ENCODE results near the gene TLR10. TPM values are rescaled to one million over a fixed set of nuclear protein-coding genes. Genes with fewer than 3 reads are reported as not detected.

The TLR10 gene
- total RNA-seq, 4 donors from 2014 or later = not detected

DNA sequence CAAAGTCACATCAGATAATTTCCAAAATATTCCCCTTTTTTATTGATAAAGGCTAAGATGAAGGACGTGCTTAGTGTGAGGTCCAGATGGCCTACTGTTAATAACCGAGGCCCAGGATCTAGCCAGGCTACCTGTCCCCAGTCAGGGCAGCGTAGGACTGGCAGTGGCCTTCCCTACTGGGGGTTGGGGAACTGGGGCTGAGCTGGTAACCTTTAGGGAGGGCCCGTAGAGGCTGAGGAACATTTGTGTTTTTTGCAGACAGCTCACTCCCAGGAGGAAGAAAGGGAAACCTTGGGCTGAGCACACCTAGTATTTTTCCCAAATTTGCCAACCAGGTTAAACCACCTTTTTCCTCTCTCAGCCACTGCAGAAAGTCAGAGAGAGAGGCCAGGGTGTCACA, 59.7 kb downstream of the TLR10 start:
- Histone ChIP-seq H3K36me3 (no peaks in the 10 kb centered on the region), H3K27me3 (no peaks in the 10 kb centered on the region), H3K4me1 (no peaks in the 10 kb centered on the region), H3K9me3 (no peaks in the 10 kb centered on the region), H3K27ac (no peak overlapping the region), H3K4me3 (no peak overlapping the region)
- TF ChIP-seq, protein P1, sequence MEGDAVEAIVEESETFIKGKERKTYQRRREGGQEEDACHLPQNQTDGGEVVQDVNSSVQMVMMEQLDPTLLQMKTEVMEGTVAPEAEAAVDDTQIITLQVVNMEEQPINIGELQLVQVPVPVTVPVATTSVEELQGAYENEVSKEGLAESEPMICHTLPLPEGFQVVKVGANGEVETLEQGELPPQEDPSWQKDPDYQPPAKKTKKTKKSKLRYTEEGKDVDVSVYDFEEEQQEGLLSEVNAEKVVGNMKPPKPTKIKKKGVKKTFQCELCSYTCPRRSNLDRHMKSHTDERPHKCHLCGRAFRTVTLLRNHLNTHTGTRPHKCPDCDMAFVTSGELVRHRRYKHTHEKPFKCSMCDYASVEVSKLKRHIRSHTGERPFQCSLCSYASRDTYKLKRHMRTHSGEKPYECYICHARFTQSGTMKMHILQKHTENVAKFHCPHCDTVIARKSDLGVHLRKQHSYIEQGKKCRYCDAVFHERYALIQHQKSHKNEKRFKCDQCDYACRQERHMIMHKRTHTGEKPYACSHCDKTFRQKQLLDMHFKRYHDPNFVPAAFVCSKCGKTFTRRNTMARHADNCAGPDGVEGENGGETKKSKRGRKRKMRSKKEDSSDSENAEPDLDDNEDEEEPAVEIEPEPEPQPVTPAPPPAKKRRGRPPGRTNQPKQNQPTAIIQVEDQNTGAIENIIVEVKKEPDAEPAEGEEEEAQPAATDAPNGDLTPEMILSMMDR (IDR thresholded peaks at IDR 0.05 in 4 of 5, conservative IDR thresholded peaks at IDR 0.05 in 1 of 5) = no peak
- no peak for TF ChIP-seq POLR2A (IDR thresholded peaks at IDR 0.05)
- in situ Hi-C loops (cut with MboI; ENCODE audit: low sequenced_read_pairs in 4 of 4) (no loop called here), intact Hi-C loops (cut with DNase I; ENCODE audit: low total_unique reads) (no loop called here)
- ATAC-seq (no peak), DNase-seq (no peak)

Other genes starting within 250 kb of the TLR10 start
- gene KLF3, start 118.8 kb downstream of the TLR10 start, total RNA-seq = 10 to 100 TPM; 12.7 to 26.5 (median 19.4) TPM
- gene TLR1, start 21.8 kb upstream of the TLR10 start, total RNA-seq = 1 to 10 TPM in 3 of 4 donors, not detected in 1; 1.3 to 2.4 (median 1.5) TPM
- gene TLR6, start 73.8 kb upstream of the TLR10 start, total RNA-seq = under 1 TPM; 0.29 to 0.75 (median 0.48) TPM
- 10 to 100 TPM; 23.2 to 47.5 (median 27.4) TPM for gene FAM114A1, start 84.8 kb upstream of the TLR10 start, total RNA-seq
- not detected for gene TMEM156, start 249.4 kb upstream of the TLR10 start, total RNA-seq